Stimulated activated CD4-positive, alpha-beta T cell treated with anti-CD3 and anti-CD28 coated beads, Interleukin-2, amount 100 ng/mL, for 24 hours (primary cell): ENCODE measurements around the gene ABCB11.
"Not testable (repeated sequence)": the region's sequence is repeated elsewhere in the genome, so short reads cannot be mapped to it uniquely, and the experiment has no call there.

Source experiments
- DNase-seq, 2 donors: peaks; one replicate each; pipeline ENCODE4 v3.0.0-alpha.2; 2020

ABCB11 gene

DNA sequence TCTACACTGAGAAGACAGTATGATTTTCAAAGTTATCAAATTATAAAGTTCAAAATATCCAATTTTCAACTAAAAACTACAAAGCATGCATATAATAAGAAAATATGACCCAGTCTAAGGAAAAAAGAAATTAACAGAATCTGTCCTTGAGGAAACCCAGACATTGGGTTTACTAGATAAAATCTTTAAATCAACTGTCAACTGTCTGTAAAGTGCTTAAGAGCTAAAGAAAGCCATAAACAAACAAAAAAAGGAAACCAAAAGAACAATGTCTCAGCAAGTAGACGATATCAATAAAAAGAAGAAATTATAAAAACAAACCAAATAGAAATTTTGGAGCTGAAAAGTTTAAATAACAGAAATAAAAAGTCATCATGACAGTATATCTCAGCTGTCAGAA is 10.5 kb upstream of the ABCB11 start:
- no peak for DNase-seq

DNA sequence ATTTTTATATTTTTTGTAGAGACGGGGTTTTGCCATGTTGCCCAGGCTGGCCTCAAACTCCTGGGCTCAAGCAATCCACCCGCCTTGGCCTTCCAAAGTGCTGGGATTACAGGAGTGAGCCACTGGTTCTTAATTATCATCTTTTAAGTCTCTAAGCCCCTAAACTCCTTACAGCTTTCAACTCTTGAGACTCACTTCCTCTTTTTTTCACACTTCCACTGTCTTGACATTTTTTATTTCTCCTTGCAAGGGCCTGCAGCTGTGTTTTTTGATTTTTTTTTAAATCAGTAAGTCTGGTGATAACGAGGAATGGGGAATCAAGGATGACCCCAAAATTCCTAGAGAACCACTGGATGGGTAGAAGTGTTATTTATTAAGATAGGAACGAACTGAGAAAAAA is 8.6 kb upstream of the ABCB11 start:
- DNase-seq = no peak

GRCh38 chr2:169038338-169038757 is 7.2 kb upstream of the ABCB11 start:
- no peak for DNase-seq

- no peak for DNase-seq
These were observed 5.8 kb upstream of the ABCB11 start for GRCh38 chr2:169036736-169037440.

DNA sequence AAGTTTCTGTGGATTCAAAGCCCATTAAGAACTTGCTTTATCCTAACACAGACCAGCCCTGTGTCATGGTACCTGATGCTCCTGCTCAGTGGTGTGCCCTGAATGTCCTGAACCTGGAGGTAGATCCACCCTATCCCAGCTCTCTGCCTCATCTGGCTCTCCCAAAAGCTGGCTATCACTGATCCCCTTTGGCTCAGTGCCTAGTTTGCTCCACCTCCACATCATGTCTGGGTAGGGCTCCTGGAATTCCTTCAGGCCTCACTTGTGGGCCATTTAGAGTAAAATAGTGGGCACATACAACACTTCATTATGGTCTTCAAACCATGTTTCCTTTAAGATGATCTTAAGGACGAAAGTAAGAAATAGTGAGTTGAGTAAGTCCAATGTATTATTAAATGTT is 4.8 kb upstream of the ABCB11 start:
- no peak for DNase-seq

GRCh38 chr2:169034984-169035544 is 3.9 kb upstream of the ABCB11 start:
- DNase-seq = no peak

DNA sequence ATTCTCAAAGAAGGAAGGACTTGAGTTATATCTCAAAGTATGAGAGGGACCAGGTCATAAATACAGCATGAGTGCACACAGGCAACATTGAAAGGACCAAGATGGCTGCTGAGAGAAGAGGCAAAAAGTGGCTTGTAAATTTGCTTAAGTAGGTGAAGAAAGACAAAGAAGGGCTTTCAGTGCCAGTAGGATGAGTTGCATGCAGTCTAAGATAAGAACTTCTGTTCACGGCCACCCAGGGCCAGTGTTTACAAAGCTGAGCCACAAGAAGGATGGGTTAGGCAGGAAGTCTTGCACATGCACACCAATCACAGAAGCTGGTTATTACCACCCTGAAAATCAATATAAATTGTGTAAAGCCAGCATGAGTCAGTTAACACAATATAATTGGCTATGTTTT is 3.1 kb upstream of the ABCB11 start:
- no peak for DNase-seq

DNA sequence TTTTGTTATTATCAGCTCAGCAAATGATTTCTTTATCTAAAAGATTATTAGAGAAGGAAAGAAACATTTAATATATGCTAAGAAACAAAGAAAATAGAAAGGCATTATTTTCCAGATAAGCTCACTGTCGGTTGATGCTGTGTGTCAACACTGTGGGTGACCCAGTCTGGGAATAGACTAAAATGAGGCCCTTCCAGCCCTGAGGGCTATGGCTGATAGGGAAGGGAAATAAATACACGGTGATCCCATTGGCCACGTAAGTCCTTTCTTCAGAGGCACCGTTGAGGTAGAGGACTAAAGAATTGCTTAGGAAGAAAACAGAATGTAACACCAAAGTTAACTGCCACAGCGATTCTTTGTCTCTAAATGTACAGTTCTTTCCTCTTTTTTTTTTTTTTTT is 1.8 kb downstream of the ABCB11 start:
- DNase-seq = no peak

- DNase-seq = no peak
These were observed 3.9 kb downstream of the ABCB11 start for GRCh38 chr2:169027234-169027633.

GRCh38 chr2:169026056-169026455 is 5.1 kb downstream of the ABCB11 start:
- no peak for DNase-seq

DNA sequence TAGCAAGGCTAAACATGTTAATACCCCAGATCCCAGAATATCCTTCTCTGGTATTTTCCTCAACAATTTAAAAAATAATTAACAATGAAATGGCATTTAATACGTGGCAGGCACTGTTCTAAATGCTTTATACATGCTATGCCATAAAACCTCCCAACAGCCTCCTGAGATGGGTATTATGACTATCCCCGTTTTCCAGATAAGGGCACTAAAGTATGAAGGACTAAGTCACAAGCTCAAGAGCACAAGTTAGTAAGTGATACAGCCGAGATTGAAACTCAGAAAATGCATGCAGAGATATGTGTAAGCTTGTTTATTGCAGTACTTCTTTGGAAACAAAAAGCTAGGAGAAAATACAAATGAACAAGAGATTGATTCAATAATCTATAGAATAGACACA is 8.0 kb downstream of the ABCB11 start:
- DNase-seq = no peak

- no peak for DNase-seq
These were observed 12.7 kb downstream of the ABCB11 start for GRCh38 chr2:169018390-169018789.

GRCh38 chr2:169015943-169016342 is 15.2 kb downstream of the ABCB11 start:
- no peak for DNase-seq

DNA sequence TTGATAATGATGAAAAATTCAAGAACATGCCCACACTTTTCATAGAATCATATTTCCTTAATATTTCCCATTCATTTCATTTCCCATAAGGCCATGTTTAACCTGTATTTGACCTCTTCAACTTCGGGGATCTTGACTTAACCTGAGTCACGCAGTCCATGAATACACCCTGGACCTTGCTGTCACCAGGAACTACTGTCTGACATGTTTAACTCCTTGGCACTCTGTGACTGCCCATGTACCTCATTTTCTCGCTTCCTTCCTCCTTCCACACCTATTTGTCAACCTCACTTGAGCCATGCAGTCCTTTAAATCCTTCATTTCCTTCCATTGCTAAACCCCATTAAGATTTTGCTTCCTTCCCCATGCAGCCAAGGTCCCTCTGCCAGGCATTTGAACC is 16.3 kb downstream of the ABCB11 start:
- DNase-seq = no peak

- DNase-seq = no peak
These were observed 17.5 kb downstream of the ABCB11 start for GRCh38 chr2:169013628-169014026.

DNA sequence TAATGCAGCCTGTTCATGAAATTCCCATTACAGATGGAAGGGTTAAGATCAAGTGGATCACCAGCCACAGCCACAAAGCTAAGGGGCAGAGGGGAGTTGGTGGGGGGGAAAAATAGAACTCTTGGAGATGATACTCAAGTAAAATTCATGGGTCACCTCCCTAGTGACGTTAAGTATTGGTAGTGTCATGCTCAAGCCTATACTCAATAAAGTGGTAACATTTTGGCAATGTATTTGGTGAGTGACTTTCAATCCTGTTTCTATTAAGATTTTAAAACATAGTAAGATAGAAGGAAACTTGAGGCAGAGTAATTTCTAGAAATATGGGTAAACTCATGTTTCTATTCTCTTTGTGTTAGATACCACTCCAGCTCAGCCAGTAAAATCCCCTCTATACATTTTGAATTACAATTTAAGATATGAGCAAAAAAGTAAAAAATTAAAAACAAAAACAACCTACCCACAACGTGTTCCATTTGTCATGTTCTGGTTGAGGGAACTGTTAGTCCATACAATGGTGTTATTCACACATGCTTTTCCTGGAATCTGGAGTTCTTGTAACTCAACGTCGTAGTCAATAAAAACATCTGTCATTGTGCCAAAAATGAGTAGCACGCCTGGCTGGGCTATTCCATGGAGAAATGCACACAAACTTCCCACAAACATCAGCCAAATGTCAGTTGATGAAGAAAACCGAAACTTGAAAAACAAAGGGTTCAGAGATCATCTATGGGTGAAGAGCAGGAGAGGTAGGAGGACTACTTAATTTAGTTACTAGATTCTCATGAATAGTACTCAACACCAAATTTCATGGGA is 18.1 kb downstream of the ABCB11 start:
- DNase-seq = no peak

DNA sequence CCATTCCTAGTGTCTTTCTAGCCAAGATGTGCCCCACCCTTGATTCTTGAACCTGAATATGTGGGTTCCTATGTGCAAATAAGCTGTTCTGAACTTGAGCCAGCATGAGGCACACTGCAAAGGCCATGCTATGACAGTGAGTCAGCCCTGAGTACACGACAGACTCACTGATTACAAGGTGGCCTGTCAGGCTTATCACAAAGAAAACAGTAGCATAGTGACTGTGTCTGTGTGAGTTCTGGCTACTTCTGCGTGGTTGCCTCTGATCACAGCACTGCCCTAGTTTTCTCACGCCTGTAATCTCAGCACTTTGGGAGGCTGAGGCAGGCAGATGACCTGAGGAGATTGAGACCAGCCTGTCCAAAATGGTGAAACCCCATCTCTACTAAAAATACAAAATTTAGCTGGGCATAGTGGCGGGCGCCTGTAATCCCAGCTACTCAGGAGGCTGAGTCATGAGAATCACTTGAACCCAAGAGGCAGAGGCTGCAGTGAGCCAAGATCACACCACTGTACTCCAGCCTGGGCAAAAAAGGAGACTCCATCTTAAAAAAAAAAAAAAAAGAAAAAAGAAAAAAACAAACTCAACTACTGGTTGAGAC is 18.8 kb downstream of the ABCB11 start:
- DNase-seq = not testable (repeated sequence)

GRCh38 chr2:169011698-169012097 is 19.4 kb downstream of the ABCB11 start:
- no peak for DNase-seq

DNA sequence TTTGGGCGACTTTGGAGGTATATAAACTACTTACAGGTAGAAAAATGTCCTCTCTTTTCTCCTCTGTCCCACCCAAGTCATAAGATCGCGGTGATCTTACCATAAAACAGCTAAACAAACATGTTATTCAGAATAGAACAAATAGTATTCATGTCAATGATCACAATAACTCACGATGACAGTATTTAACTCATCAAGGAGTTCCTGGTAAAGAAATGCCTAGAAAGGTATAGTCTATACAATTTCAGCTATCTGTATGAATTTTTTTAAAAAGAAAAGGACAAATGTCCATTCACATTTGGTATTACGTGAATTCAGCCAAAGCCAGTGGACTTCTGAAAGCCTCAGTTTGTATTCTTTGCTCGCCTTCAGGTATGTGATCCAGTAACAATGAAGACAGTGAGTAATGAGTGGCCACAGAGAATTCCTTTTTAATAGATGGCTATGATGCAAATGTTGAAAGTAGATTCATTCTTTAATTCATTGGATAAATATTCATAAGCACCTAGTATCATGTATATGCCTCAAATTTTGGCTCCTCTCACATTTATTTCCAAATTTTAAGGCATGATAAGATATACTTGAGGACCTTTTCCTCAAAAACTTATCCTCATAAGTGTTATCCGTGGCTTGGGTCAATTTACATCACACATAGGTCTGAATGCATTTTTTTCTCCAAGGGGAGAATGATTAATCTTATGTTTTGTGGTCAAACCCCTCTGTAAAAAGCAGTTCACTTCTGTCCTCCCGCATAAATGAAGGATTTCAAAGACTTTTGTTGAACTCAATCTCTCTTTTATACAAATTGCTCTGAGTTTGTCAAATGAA is 20.3 kb downstream of the ABCB11 start:
- DNase-seq = no peak

DNA sequence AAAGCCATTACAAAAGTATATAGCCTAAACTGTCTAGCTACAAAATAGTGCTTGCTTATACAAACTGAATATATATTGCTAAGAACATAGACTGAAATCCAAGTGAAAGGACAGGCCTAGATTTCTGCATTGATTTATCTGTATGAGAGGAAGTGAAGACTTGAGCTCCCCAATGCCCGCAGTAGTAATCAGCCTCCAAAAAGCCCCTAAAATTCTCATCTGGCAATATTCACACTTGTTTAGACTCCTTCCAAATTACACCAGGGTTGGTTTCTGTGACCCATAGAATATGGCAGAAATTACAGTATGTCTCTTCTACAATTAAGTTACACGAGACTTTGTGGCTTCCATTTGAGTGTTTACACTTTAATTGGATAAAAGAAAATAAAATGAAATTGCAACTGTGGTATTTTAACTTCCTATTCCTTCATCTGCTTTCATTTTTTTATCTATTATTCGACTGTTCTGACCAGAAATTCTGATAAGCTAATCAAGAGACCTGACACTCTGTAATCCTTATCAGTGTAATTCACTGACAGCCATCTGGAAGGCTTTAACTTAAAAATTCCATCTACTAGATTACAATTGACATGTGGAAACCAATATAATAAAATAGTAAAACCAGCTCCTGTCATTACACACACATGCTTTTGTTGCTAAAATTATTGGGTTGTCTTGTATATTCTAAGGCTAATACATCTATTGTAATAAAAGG is 21.1 kb downstream of the ABCB11 start:
- no peak for DNase-seq

GRCh38 chr2:169007941-169008340 is 23.2 kb downstream of the ABCB11 start:
- DNase-seq = no peak

DNA sequence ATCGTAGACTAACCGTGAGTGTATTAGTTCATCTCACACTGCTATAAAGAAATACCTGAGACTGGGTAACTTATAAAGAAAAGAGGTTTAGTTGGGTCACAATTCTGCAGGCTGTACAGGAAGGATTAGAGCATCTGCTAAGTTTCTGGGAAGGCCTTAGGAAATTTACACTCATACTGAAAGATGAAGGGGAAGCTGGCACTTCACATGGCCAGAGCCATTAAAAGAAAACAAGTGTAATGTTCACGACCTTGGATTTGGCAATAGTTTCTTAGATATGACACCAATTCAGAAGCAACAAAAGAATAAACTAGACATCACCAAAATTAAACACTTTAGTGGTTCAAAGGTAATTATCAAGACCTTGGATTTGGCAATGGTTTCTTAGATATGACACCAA is 23.8 kb downstream of the ABCB11 start:
- no peak for DNase-seq
